Measurements from ENCODE around the gene TUB.

DNA sequence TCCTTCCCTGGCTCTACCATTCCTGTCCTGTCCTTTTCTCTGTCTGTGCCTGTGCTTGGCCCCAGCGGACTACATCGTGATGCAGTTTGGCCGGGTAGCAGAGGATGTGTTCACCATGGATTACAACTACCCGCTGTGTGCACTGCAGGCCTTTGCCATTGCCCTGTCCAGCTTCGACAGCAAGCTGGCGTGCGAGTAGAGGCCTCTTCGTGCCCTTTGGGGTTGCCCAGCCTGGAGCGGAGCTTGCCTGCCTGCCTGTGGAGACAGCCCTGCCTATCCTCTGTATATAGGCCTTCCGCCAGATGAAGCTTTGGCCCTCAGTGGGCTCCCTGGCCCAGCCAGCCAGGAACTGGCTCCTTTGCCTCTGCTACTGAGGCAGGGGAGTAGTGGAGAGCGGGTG lies 20.4 kb downstream of the TUB start:
- no peak for TF ChIP-seq SUZ12 (IDR thresholded peaks at IDR 0.05; ENCODE audit: low read length)
- TF ChIP-seq CTCF (IDR thresholded peaks at IDR 0.05; ENCODE audit: control extremely low read depth in 1 of 3, insufficient read depth in 1 of 3, low read depth in 1 of 3, low read length in 3 of 3) = no peak
- no peak for TF ChIP-seq MAFK (IDR thresholded peaks at IDR 0.05; ENCODE audit: low read depth, low read length)
- no peak for TF ChIP-seq NANOG (IDR thresholded peaks at IDR 0.05; ENCODE audit: insufficient read depth, low read depth, low read length, poor library complexity, severe bottlenecking)
- no peak for TF ChIP-seq SP4 (IDR thresholded peaks at IDR 0.05; ENCODE audit: low read length)
- no peak for TF ChIP-seq YY1 (IDR thresholded peaks at IDR 0.05; ENCODE audit: low read depth, low read length)
- TF ChIP-seq EZH2 (IDR thresholded peaks at IDR 0.05; ENCODE audit: low read depth, low read length, severe bottlenecking) = no peak
- no peak for TF ChIP-seq GABPA (IDR thresholded peaks at IDR 0.05; ENCODE audit: borderline replicate concordance, insufficient read depth, low read length)
- no peak for TF ChIP-seq SIN3A (conservative IDR thresholded peaks at IDR 0.05 in 1 of 2, IDR thresholded peaks at IDR 0.05 in 1 of 2; ENCODE audit: low read depth in 1 of 2, low read length in 2 of 2)
- TF ChIP-seq FOSL1 (IDR thresholded peaks at IDR 0.05; ENCODE audit: insufficient read depth, low read depth, low read length) = no peak
- TF ChIP-seq, protein P1, sequence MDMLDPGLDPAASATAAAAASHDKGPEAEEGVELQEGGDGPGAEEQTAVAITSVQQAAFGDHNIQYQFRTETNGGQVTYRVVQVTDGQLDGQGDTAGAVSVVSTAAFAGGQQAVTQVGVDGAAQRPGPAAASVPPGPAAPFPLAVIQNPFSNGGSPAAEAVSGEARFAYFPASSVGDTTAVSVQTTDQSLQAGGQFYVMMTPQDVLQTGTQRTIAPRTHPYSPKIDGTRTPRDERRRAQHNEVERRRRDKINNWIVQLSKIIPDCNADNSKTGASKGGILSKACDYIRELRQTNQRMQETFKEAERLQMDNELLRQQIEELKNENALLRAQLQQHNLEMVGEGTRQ (IDR thresholded peaks at IDR 0.05; ENCODE audit: low read length) = no peak
- TF ChIP-seq POLR2A (IDR thresholded peaks at IDR 0.05; ENCODE audit: control extremely low read depth in 1 of 2, low read depth in 2 of 2, low read length in 2 of 2) = no peak
- TF ChIP-seq TEAD4 (IDR thresholded peaks at IDR 0.05; ENCODE audit: low read depth, low read length) = no peak
- no peak for TF ChIP-seq EGR1 (IDR thresholded peaks at IDR 0.05; ENCODE audit: borderline replicate concordance, low read depth, low read length)
